HG03280 (cell line): ENCODE data around the gene PRR15L.
A peak's percentile ranks its signal among the peaks of the same experiment; 100 is the strongest.
"Not testable (repeated sequence)": the region's sequence is repeated elsewhere in the genome, so short reads cannot be mapped to it uniquely, and the experiment has no call there.

ENCODE experiments used
- ATAC-seq: cut with Tn5 transposase; IDR thresholded peaks from one replicate; pipeline ENCODE4 v1.9.1; 2021; ENCODE audit warnings: mild to moderate bottlenecking, moderate library complexity; ENCODE audit not compliant: unreplicated experiment

The PRR15L gene

GRCh38 chr17:47941246-47942095, 16.2 kb downstream of the PRR15L start, which contains the start of gene PNPO:
Gene PNPO, plus strand, starts transcription at chr17:47941571. Its CDS starts 105 bp downstream, at chr17:47941676.
- ATAC-seq = peak; percentile 91

GRCh38 chr17:47937941-47938340, 19.7 kb downstream of the PRR15L start:
- no peak for ATAC-seq

- ATAC-seq = no peak
Observed at GRCh38 chr17:47935961-47936360, 21.7 kb downstream of the PRR15L start.

- ATAC-seq = not testable (repeated sequence)
Observed at GRCh38 chr17:47935468-47935867, 22.2 kb downstream of the PRR15L start.

GRCh38 chr17:47934856-47935255, 22.8 kb downstream of the PRR15L start:
- no peak for ATAC-seq

- ATAC-seq = no peak
Observed at GRCh38 chr17:47931848-47932247, 25.8 kb downstream of the PRR15L start.

- no peak for ATAC-seq
Observed at GRCh38 chr17:47929218-47930000, 28.3 kb downstream of the PRR15L start.

- ATAC-seq = no peak
Observed at GRCh38 chr17:47928415-47928814, 29.3 kb downstream of the PRR15L start.

- ATAC-seq = no peak
Observed at GRCh38 chr17:47927821-47928400, 29.8 kb downstream of the PRR15L start.

GRCh38 chr17:47925678-47925988, 32.0 kb downstream of the PRR15L start:
- no peak for ATAC-seq

- no peak for ATAC-seq
Observed at GRCh38 chr17:47924785-47925677, 32.7 kb downstream of the PRR15L start.

- not testable (repeated sequence) for ATAC-seq
Observed at GRCh38 chr17:47919889-47920288, 37.8 kb downstream of the PRR15L start.

GRCh38 chr17:47918991-47919390, 38.7 kb downstream of the PRR15L start:
- no peak for ATAC-seq

GRCh38 chr17:47918006-47918405, 39.7 kb downstream of the PRR15L start:
- ATAC-seq = no peak

GRCh38 chr17:47917581-47917980, 40.1 kb downstream of the PRR15L start:
- ATAC-seq = no peak

GRCh38 chr17:47916489-47917208, 41.0 kb downstream of the PRR15L start:
- no peak for ATAC-seq

- no peak for ATAC-seq
Observed at GRCh38 chr17:47915776-47916398, 41.8 kb downstream of the PRR15L start.

GRCh38 chr17:47914306-47914948, 43.3 kb downstream of the PRR15L start:
- no peak for ATAC-seq

GRCh38 chr17:47913050-47913449, 44.6 kb downstream of the PRR15L start:
- ATAC-seq = no peak
